Head of caudate nucleus (tissue), 42 donors: ENCODE results near the gene TECTA.
"Not testable (repeated sequence)": the region's sequence is repeated elsewhere in the genome, so short reads cannot be mapped to it uniquely, and the experiment has no call there.

ENCODE experiments used
- DNase-seq, 42 donors: peaks; one replicate each; pipeline versions ENCODE4 v3.0.0 to v3.0.0-alpha.2; 2020 to 2021; ENCODE audit warnings: mixed read lengths in 7 of 42
- intact Hi-C: fragments of 100-400 bp; cut with DNase I; formaldehyde crosslinking; loops from one replicate; pipeline ENCODE4 v1.15.0; 2022

TECTA gene

GRCh38 chr11:121211626-121212025 lies 110.6 kb downstream of the TECTA start:
- intact Hi-C loops = no loop called here
- DNase-seq = no peak

GRCh38 chr11:121212536-121213361 lies 111.7 kb downstream of the TECTA start:
- peak in 1 of 42 donors; percentile 14 for DNase-seq
- intact Hi-C loops = no loop called here

GRCh38 chr11:121213362-121213893 lies 112.4 kb downstream of the TECTA start:
- intact Hi-C loops = no loop called here

GRCh38 chr11:121214861-121215260 lies 113.8 kb downstream of the TECTA start:
- intact Hi-C loops = no loop called here
- DNase-seq = no peak

More at GRCh38 chr11:121213362-121213893, 112.4 kb downstream of the TECTA start:
- DNase-seq = peak in 1 of 42 donors; percentile 13

- intact Hi-C loops = no loop called here
- DNase-seq = peak in 1 of 42 donors; percentile 14
Observed at GRCh38 chr11:121221496-121222200, 120.6 kb downstream of the TECTA start.

GRCh38 chr11:121223161-121223560 lies 122.1 kb downstream of the TECTA start:
- intact Hi-C loops = no loop called here
- peak in 3 of 42 donors; percentile 10 to 37 (median 25) for DNase-seq

- intact Hi-C loops = no loop called here
- DNase-seq = no peak
Observed at GRCh38 chr11:121225382-121225781, 124.3 kb downstream of the TECTA start.

- intact Hi-C loops = no loop called here
- DNase-seq = no peak
Observed at GRCh38 chr11:121226415-121227263, 125.6 kb downstream of the TECTA start.

GRCh38 chr11:121228851-121229250 lies 127.8 kb downstream of the TECTA start:
- intact Hi-C loops = no loop called here
- no peak for DNase-seq

GRCh38 chr11:121229495-121230215 lies 128.6 kb downstream of the TECTA start:
- DNase-seq = no peak
- intact Hi-C loops = no loop called here

GRCh38 chr11:121231576-121232278 lies 130.7 kb downstream of the TECTA start:
- intact Hi-C loops = no loop called here
- DNase-seq = no peak

- no peak for DNase-seq
- intact Hi-C loops = no loop called here
Observed at GRCh38 chr11:121235057-121235456, 134.0 kb downstream of the TECTA start.

GRCh38 chr11:121236115-121237001 lies 135.3 kb downstream of the TECTA start:
- no peak for DNase-seq
- intact Hi-C loops = no loop called here

- intact Hi-C loops, DNase-seq: not testable (repeated sequence)
Observed at GRCh38 chr11:121237247-121237646, 136.2 kb downstream of the TECTA start.

GRCh38 chr11:121237686-121238658 lies 136.9 kb downstream of the TECTA start:
- intact Hi-C loops = no loop called here
- no peak for DNase-seq

- DNase-seq = no peak
- intact Hi-C loops = no loop called here
Observed at GRCh38 chr11:121238956-121239355, 137.9 kb downstream of the TECTA start.
